HEK293 (cell line): ENCODE results near the gene TBX3.

Experiments
- BCL11A ChIP-seq: fragments of 450-650 bp; formaldehyde crosslinking; IDR thresholded peaks from 2 replicates; pipeline ENCODE4 v1.5.1; 2016; ENCODE audit warnings: low read depth, missing biosample characterization, missing genetic modification characterization
- CTCF ChIP-seq: fragments of 450-650 bp; formaldehyde crosslinking; IDR thresholded peaks from 2 replicates; pipeline ENCODE4 v1.5.1; 2016; ENCODE audit warnings: missing biosample characterization, missing genetic modification characterization
- GLI2 ChIP-seq: fragments of 450-650 bp; formaldehyde crosslinking; IDR thresholded peaks from 2 replicates; pipeline ENCODE4; 2017; ENCODE audit warnings: missing biosample characterization, missing genetic modification characterization, low read depth, borderline replicate concordance
- IKZF3 ChIP-seq: fragments of 450-650 bp; IDR thresholded peaks from 2 replicates; pipeline ENCODE4 v1.5.0; 2018; ENCODE audit warnings: missing biosample characterization, mild to moderate bottlenecking, missing genetic modification characterization, moderate library complexity
- ZBTB17 ChIP-seq: fragments of 450-650 bp; formaldehyde crosslinking; IDR thresholded peaks from 2 replicates; pipeline ENCODE4 v1.5.1; 2016; ENCODE audit warnings: missing biosample characterization, missing genetic modification characterization
- ZIC2 ChIP-seq: fragments of 450-650 bp; formaldehyde crosslinking; IDR thresholded peaks from 2 replicates; pipeline ENCODE4 v1.5.1; 2016; ENCODE audit warnings: missing biosample characterization, missing genetic modification characterization
- ZNF138 ChIP-seq: fragments of 450-650 bp; formaldehyde crosslinking; IDR thresholded peaks from 2 replicates; pipeline ENCODE4 v1.5.1; 2016; ENCODE audit warnings: missing biosample characterization, missing genetic modification characterization, borderline replicate concordance
- ZNF544 ChIP-seq: fragments of 450-650 bp; formaldehyde crosslinking; IDR thresholded peaks from 2 replicates; pipeline ENCODE4 v1.5.0; 2017; ENCODE audit warnings: missing biosample characterization, missing genetic modification characterization
- ZNF777 ChIP-seq: fragments of 450-650 bp; formaldehyde crosslinking; IDR thresholded peaks from 2 replicates; pipeline ENCODE4 v1.5.1; 2017; ENCODE audit warnings: missing biosample characterization, missing genetic modification characterization, borderline replicate concordance
- ZNF785 ChIP-seq: fragments of 450-650 bp; formaldehyde crosslinking; IDR thresholded peaks from 2 replicates; pipeline ENCODE4 v1.5.1; 2016; ENCODE audit warnings: missing biosample characterization, missing genetic modification characterization
- TF ChIP-seq, protein P1 (sequence below): fragments of 450-650 bp; formaldehyde crosslinking; IDR thresholded peaks from 2 replicates; pipeline ENCODE4 v1.5.0; 2017; ENCODE audit warnings: missing biosample characterization, missing genetic modification characterization, borderline replicate concordance
- TF ChIP-seq, protein P2 (sequence below): fragments of 450-650 bp; formaldehyde crosslinking; conservative IDR thresholded peaks from 2 replicates; pipeline ENCODE4 v1.5.1; 2016; ENCODE audit warnings: low read depth, missing biosample characterization, missing genetic modification characterization

DNA sequence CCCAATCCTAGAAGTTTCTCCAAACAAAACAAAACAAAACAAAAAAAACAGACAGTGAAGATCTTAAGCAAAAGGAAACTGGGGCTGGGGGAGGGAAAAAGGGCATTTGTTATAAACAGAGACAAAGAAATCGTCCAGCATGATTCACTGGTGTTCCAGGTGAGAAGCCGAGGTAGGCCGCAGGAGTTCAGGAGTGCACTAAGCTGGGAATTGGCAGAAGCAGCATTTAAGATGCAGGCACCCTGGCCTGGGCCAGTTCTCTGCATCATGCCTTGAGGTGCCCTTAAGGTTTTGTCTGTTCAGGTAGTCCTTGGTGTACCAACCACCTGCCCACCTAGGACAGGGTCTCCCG is 11.2 kb downstream of the TBX3 start:
- TF ChIP-seq, protein P1, sequence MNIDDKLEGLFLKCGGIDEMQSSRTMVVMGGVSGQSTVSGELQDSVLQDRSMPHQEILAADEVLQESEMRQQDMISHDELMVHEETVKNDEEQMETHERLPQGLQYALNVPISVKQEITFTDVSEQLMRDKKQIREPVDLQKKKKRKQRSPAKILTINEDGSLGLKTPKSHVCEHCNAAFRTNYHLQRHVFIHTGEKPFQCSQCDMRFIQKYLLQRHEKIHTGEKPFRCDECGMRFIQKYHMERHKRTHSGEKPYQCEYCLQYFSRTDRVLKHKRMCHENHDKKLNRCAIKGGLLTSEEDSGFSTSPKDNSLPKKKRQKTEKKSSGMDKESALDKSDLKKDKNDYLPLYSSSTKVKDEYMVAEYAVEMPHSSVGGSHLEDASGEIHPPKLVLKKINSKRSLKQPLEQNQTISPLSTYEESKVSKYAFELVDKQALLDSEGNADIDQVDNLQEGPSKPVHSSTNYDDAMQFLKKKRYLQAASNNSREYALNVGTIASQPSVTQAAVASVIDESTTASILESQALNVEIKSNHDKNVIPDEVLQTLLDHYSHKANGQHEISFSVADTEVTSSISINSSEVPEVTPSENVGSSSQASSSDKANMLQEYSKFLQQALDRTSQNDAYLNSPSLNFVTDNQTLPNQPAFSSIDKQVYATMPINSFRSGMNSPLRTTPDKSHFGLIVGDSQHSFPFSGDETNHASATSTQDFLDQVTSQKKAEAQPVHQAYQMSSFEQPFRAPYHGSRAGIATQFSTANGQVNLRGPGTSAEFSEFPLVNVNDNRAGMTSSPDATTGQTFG, result no peak
- TF ChIP-seq CTCF (no peak), ZNF785 (tag by site-specific recombination) (no peak), ZNF777 (tag by site-specific recombination) (no peak), ZIC2 (tag by site-specific recombination) (no peak), ZNF138 (tag by site-specific recombination) (no peak), ZBTB17 (tag by site-specific recombination) (no peak), BCL11A (tag by site-specific recombination) (no peak), IKZF3 (tag by site-specific recombination) (no peak), GLI2 (tag by site-specific recombination) (no peak), ZNF544 (no peak)
- TF ChIP-seq, protein P2, sequence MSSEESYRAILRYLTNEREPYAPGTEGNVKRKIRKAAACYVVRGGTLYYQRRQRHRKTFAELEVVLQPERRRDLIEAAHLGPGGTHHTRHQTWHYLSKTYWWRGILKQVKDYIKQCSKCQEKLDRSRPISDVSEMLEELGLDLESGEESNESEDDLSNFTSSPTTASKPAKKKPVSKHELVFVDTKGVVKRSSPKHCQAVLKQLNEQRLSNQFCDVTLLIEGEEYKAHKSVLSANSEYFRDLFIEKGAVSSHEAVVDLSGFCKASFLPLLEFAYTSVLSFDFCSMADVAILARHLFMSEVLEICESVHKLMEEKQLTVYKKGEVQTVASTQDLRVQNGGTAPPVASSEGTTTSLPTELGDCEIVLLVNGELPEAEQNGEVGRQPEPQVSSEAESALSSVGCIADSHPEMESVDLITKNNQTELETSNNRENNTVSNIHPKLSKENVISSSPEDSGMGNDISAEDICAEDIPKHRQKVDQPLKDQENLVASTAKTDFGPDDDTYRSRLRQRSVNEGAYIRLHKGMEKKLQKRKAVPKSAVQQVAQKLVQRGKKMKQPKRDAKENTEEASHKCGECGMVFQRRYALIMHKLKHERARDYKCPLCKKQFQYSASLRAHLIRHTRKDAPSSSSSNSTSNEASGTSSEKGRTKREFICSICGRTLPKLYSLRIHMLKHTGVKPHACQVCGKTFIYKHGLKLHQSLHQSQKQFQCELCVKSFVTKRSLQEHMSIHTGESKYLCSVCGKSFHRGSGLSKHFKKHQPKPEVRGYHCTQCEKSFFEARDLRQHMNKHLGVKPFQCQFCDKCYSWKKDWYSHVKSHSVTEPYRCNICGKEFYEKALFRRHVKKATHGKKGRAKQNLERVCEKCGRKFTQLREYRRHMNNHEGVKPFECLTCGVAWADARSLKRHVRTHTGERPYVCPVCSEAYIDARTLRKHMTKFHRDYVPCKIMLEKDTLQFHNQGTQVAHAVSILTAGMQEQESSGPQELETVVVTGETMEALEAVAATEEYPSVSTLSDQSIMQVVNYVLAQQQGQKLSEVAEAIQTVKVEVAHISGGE (tag by site-specific recombination), result no peak
